ENCODE measurements around the gene PNPLA7.

DNA sequence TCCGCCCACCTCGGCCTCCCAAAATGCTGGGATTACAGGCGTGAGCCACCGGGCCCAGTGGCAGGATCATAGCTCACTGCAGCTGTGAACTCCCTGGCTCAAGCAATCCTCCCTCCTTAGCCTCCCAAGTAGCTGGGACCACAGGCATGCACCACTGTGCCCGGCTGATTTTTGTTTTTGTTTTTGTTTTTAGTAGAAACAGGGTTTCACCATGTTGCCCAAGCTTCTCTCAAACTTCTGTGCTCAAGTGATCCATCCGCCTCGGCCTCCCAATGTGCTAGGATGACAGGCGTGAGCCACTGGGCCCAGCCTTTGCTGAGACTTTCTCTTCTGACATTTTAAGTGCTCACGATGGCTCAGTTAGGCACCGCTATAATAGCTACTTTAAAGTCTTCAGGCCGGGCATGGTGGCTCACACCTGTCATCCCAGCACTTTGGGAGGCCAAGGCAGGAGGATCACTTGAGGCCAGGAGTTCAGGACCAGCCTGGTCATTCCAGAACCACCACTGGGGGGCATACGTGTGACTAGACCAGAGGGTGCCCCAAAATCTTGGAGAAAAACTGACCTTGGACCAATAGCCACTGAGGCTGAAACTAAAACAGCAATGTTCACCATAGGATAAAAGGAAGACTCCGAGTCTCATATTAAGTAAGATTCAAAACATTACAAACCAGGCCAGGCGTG, 106.0 kb downstream of the PNPLA7 start:
- TF ChIP-seq, protein P1, sequence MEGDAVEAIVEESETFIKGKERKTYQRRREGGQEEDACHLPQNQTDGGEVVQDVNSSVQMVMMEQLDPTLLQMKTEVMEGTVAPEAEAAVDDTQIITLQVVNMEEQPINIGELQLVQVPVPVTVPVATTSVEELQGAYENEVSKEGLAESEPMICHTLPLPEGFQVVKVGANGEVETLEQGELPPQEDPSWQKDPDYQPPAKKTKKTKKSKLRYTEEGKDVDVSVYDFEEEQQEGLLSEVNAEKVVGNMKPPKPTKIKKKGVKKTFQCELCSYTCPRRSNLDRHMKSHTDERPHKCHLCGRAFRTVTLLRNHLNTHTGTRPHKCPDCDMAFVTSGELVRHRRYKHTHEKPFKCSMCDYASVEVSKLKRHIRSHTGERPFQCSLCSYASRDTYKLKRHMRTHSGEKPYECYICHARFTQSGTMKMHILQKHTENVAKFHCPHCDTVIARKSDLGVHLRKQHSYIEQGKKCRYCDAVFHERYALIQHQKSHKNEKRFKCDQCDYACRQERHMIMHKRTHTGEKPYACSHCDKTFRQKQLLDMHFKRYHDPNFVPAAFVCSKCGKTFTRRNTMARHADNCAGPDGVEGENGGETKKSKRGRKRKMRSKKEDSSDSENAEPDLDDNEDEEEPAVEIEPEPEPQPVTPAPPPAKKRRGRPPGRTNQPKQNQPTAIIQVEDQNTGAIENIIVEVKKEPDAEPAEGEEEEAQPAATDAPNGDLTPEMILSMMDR (IDR thresholded peaks at IDR 0.05) = no peak
- no peak for TF ChIP-seq POLR2A (IDR thresholded peaks at IDR 0.05)

Measured in thyroid gland (tissue), 4 donors.